SK-N-MC (cell line): ENCODE results near the gene TEX14.

Experiments
- EZH2 ChIP-seq: fragments of 200-600 bp; sonication (generic); IDR thresholded peaks from one replicate; pipeline ENCODE4 v1.6.1; 2017; ENCODE audit warnings: antibody characterized with exemption
- FOXP2 ChIP-seq: optimal IDR thresholded peaks from 2 replicates; pipeline ENCODE3; 2011; ENCODE audit warnings: mild to moderate bottlenecking, moderate library complexity; ENCODE audit not compliant: insufficient read depth; ENCODE audit errors: extremely low read length, control extremely low read depth
- POLR2AphosphoS5 ChIP-seq: IDR thresholded peaks from 2 replicates; pipeline ENCODE4 v1.6.1; 2012; ENCODE audit warnings: mild to moderate bottlenecking, low read depth, low read length, borderline replicate concordance

DNA sequence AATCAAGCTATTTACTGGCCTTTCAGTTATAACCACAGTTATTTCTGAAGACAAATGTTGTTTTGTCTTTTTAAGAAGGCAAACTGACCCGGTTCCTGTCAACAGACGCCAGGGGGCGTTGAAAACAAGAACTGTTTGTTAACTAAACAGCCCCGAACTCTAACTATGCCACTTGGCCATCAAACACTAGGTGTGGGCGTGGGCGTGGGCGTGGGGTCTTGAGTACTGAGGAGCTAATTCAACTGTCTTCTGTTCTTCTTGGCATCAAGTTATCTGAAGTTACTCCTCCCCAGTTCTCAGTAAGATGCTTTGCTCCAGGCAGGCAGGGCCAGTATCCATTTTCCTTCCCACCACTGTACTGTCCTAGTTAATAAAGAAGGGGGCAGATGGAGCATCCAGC lies 114.1 kb downstream of the TEX14 start:
- TF ChIP-seq EZH2, result no peak
- no peak for TF ChIP-seq POLR2AphosphoS5
- no peak for TF ChIP-seq FOXP2
